ENCODE data around the gene SYNJ2.
A peak's percentile ranks its signal among the peaks of the same experiment; 100 is the strongest.

The SYNJ2 gene

DNA sequence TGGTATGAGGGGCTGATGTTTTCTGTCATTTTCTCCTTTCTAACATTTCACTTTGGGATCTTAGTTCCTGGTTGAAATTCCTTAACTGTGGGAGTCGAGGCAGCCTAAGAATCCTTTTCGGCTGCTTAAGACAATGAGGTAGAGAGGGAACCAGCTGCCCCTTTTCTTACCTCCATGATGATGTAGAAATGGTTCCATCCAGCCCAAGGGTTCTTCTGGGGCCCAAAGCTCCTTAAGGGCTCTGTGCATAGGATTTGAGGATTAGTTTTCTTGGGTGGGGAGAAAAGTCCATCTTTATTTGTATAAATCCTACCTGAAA, 33.5 kb downstream of the SYNJ2 start:
- DNase-seq: no peak

DNA sequence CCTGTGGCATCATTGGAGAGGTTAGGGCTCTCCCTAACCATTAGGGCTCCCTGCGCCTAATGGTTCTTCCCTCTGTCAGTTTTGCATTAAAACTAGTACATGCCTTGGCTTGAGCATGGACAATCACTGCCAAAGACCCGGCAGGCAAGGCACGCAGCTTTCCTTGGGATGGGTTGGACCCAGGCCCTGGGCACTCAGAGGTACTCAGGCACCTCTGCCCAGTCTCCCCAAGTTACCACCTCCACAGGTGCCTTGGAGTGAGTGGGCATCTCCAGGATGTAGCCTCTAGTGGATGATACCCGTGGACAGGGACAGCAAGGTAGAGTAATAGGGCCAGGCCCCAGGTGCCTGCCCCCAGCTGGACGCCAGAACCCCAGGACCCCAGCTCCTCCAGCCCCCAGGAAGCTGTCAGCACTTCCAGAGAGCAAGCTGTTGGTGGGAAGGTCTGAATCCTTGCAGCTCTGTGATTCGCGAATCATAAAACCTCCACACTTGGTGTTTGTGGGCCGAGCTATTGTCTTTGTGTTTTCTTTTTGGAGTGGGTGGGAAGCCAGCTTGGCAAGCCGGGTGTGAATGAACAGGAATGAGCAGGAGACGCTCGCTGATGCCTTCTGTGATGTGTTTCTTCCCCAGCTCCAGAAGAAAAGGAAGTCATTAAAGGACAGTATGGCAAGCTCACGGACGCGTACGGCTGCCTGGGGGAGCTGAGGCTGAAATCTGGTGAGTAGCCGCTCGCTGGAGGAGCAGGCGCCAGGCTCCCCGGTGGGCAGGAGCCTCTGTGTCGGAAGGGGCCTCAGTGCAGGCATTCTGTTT, 35.1 kb downstream of the SYNJ2 start:
- DNase-seq: no peak

DNA sequence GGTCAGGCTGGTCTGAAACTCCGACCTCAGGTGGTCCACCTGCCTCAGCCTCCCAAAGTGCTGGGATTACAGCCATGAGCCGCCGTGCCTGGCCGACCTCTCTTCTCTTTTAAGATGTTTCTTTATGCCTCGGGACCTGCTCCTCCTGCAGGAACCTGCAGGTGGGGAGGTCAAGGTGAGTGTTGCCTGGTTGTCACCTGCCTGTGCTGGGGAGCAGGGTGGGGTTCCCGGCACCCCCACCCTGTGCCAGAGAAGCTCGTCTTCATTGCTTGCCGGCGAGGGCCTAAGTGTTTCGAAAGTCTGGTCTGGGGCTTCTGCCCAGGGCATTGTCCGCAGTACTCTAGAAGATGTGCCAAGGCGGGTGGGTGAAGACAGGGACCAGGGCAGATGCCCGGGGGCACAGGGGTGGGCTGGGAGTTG, 36.0 kb downstream of the SYNJ2 start:
- DNase-seq: no peak

GRCh38 chr6:158018041-158018771, 36.5 kb downstream of the SYNJ2 start:
- DNase-seq: no peak

DNA sequence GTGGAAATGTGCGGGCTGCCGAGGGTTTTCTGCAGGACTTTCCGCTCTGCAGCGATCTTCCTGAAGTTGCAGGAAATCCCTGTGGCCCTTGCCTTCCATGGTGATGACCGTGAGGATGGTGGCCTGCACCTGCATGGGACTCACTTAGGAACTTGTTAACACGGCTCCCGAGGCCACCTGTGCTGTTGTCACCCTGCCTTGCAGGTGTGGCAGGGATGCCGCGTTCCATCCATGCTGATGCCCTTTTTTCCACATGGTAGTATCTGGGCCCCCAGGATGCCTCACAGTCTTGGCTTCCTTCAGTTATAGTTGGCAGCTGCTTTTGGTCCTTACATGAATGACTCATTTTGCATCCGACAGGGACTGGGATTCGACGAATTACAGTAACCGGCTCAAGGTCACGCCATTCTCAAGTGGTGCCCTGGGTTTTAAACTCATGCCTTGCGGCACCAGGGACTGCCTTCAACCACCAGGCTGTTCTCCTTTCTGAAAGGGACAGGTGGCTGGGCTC, 37.2 kb downstream of the SYNJ2 start:
- DNase-seq: no peak

GRCh38 chr6:158019416-158019815, 37.8 kb downstream of the SYNJ2 start:
- no peak for DNase-seq

DNA sequence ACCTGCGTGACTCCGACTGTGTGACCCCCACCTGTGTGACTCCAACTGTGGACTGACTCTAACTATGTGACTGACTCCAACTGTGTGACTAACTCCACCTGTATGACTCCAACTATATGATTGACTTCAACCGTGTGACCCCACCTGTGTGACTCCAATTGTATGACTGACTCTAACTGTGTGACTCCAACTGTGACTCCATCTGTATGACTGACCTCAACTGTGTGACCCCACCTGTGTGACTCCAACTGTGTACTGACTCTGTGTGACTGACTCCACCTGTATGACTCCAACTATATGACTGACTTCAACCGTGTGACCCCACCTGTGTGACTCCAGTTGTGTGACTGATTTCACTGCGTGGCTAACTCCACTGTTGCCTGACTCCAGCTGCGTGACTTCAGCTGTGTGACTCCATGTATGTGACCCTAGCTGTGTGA, 38.6 kb downstream of the SYNJ2 start:
- DNase-seq: no peak

- DNase-seq: no peak
Measured at GRCh38 chr6:158020811-158021210, 39.1 kb downstream of the SYNJ2 start.

DNA sequence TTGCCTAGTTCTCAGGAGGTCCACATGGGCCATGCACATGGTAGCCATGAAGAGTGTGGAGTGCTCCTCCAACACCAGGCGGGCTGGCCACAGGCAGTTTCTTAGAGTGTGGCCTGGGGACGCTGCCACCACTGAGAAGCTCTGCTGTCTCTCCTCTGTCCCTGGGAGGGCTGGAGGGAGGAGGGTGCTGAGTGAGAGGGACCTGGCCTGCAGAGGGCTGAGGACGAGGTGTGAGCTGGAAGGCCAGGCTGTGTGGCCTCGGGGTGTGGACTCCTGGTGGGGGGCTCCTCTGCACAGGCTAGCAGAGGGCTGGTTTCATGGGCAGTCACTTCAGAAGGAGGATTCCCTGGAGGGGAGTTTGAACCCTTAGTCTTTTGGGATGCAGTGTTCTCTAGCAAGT, 39.7 kb downstream of the SYNJ2 start:
- no peak for DNase-seq

- no peak for DNase-seq
Measured at GRCh38 chr6:158021814-158022748, 40.4 kb downstream of the SYNJ2 start.

DNA sequence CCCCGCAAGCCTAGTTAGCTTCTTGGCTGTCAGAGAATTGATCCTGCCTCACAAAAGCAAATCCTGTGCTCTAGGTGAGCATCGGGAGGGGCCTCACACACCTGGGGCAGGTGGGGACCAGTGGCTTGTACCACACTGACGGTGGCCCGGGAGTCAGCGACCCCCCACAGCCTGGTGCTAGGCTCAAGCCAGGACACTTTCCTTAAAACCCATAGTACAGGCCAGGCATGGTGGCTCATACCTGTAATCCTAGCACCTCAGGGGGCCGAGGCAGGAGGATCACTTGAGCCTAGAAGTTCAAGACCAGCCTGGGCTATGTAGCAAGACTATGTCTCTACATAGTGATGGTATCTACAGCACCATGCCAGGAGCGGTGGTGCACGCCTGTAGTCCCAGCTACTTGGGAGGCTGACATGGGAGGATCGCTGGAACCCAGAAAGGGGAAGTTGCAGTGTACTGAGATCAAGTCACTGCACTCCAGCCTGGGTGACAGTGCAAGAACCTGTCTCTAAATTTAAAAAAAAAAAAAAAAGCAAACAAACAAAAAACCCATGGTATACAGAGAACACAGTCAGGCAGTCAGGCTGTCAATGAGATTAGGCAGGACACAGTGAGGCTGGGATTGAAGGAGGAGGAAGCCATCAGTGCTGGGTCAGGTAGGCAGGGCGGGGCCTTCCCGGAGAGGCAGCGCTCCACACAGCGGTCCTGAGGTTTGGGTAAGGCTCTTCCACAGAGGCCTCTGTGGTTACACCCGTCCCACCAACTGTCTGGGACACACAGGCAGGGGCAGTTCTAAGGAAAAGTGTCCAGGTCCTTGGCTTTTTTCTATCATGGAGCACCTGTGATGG, 41.3 kb downstream of the SYNJ2 start:
- no peak for DNase-seq

DNA sequence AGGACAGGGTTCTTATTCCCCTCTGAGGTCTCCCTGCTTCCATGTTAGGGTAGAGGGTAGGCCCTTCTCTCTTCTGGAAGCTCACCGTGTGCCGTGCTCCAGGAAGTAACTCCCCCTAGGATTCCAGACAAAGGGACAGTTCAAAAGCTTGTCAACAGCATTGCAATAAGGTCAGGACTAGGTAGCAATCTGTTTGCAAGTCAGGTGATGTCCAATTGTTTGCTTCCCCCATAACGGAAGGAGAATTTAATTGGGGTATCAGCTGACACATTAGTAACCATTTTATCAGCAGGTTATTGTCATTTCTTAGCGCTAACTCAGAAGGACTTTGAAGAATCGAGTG, 41.9 kb downstream of the SYNJ2 start:
- DNase-seq: no peak

DNA sequence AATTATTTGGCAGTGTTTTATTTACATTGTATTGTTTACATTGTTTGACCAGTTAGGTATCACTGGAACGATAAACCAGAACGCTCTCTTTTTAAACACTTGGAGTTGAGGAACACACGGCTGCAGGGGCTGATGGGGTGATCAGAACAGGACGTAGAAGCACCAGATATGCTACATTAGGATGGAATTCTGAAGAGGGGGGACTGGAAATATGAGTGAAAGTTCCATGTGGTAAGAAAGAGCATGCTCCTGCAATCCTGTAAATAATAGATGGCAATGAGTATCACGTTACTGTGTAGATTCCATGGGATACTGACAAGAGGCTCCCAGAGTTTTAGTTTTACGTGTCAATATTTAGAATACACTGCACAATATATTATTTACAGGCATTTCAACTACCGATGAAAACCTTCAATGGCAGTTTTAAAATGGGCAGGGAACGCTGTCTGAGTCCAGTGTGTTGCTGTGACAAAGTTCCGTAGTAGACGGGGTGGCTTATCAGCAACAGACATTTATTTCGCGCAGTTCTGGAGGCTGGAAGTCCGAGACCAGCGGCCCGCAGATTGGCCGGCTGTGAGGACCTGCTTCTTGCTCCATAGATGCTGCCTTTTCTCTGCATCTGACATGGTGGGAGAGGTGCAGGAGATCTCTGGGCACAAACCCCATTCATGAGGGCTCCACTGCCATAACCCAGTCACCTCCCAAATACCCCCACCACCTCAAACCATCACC, 43.1 kb downstream of the SYNJ2 start:
- DNase-seq: no peak

- DNase-seq: peak; percentile 98
Measured at GRCh38 chr6:158026054-158026900, 44.6 kb downstream of the SYNJ2 start.

GRCh38 chr6:158026901-158027589, 45.4 kb downstream of the SYNJ2 start:
- no peak for DNase-seq

DNA sequence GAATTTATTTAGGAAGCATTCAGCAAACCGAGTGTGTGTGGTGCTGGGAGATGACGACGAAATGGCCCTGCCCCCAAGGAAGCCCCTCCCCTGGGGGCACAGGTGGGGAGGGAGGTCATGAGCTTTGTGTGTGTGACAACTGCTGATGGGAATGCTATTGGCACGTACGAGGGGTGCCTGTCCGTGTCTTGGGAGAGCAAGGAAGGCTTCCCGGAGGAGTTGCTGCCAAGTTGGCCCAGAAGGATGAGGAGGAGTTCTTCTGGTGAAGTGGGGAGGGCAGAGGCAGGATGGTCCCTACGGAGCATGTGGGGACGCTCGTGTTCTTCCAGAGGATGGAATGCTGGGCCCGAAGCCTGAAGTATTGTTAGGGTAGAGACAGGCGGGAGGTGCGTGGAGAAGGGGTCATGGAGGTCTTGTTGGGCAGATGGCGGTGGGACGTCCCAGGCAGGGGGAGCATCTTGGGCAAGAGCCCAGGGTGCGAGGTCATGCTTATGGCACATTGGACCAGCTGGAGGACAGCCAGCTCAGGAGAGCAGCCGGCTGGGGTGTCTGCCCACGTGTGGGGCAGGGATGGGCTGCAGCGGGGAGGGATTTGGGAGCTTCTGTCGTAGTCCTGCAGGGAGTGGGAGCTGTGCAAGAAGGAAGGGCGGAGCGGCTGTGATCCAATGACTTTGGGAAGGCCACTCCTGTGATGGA, 46.1 kb downstream of the SYNJ2 start:
- DNase-seq: peak; percentile 27

DNA sequence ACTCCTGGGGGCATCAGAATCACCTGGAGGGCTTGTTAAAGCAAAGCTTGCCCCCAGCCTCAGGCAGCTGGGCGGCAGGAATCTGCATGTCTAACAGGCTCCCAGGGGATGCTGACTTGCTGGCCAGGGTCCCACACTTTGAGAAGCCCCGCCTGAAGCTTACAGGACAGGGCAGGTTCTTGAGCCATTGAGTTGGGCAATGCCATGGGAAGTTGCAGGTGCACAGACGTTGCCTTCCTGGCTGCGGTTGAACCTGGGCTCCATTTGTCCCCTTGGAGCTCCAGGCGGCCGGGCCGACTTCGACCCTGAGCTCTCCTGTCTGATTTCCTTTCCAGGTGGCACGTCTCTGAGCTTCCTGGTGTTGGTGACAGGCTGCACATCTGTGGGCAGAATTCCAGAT, 46.8 kb downstream of the SYNJ2 start:
- DNase-seq: no peak

- no peak for DNase-seq
Measured at GRCh38 chr6:158028876-158029275, 47.2 kb downstream of the SYNJ2 start.

DNA sequence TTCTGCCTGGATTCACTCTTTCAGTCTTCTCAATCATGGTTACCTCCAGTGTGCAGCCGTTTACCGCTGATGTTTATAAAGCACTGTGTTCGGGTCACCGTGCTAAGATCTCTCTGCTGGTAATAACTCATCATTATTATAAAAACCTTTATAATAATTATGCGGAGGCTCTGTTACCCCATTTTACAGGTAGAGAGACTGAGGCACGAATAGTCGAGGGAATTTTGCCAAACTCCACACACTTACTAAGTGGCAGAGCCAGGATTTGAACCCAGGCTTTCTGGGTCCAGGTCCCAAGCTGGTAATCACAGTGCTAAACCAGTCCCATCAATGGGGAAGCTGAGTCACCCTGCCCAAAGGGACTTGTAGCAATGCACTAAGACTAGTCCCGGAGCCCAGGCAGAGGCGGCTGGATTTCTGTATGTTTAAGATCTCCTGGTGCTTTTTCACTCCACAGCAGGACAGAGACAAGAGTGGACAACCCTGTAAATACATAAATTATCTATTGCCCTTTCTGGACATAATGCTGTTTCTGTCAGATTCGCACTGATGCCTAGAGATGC, 48.1 kb downstream of the SYNJ2 start:
- DNase-seq: no peak

Data from kidney glomerular epithelial cell (primary cell).